LNCAP (cell line): ENCODE results near the gene BLM.

ENCODE experiments used
- TF ChIP-seq, protein P1 (sequence below): fragments of 450-650 bp; IDR thresholded peaks from 2 replicates; pipeline ENCODE4 v1.5.1; 2017; ENCODE audit warnings: mild to moderate bottlenecking

The BLM gene

DNA sequence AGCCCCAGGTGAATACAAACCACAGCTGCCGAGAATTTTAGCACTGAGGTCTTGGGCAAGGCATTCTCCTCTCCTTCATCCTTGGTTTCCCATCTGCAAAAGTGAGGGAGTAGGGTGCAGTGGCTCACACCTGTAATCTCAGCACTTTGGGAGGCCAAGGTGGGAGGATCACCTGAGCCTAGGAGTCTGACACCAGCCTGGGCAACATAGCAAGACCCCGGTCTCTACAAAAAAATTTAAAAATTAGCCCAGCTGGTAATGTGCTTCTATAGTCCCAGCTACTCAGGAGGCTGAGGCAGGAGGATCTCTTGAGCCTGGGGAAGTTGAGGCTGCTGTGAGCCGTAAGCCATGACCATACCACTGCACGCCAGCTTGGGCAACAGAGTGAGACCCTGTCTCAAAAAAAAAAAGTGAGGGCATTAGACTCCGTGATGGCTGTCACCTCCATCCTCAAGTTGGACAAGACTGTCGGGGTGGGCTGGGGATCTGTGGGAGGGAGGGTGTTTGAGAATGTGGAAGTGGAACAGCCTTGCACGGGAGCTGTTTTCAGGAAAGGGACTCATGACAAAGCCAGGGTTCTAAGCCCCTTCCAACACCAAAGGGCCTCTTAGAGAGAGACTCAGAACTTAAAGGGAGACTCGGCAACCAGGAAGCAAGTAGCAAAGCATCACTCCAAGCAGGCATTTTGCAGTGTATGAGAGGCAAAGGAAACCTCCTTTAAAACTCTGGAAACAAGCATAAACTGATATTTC lies 105.2 kb downstream of the BLM start:
- TF ChIP-seq, protein P1, sequence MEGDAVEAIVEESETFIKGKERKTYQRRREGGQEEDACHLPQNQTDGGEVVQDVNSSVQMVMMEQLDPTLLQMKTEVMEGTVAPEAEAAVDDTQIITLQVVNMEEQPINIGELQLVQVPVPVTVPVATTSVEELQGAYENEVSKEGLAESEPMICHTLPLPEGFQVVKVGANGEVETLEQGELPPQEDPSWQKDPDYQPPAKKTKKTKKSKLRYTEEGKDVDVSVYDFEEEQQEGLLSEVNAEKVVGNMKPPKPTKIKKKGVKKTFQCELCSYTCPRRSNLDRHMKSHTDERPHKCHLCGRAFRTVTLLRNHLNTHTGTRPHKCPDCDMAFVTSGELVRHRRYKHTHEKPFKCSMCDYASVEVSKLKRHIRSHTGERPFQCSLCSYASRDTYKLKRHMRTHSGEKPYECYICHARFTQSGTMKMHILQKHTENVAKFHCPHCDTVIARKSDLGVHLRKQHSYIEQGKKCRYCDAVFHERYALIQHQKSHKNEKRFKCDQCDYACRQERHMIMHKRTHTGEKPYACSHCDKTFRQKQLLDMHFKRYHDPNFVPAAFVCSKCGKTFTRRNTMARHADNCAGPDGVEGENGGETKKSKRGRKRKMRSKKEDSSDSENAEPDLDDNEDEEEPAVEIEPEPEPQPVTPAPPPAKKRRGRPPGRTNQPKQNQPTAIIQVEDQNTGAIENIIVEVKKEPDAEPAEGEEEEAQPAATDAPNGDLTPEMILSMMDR: no peak

GRCh38 chr15:90823455-90823974 lies 106.4 kb downstream of the BLM start:
- TF ChIP-seq, protein P1: no peak

DNA sequence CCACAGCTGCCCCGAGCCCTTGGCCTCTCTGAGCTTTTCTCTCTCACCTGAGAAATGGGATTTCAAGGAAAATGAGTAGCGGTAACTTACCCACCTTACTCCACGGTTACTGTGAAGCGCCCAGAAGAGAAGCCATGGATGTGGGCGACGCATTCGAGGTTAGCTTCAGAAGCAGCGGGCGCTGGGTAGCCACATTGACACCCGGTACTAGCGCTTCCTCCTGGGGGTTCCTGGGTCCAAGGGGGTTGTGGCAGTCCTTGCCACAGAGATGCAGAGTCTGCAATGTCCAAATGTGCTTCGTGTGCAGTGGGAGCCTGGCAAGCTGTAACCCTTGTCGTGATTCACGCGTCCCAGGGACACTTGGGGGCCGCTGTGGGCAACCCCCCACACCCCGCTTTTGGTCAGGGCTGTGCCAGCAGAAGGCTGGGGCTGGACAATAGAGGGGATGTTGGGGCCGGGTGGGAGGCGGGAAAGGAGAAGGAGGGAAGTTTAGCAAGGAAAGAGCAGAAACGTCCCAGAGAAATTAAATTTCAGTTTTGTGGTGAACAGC lies 109.8 kb downstream of the BLM start:
- TF ChIP-seq, protein P1: no peak

DNA sequence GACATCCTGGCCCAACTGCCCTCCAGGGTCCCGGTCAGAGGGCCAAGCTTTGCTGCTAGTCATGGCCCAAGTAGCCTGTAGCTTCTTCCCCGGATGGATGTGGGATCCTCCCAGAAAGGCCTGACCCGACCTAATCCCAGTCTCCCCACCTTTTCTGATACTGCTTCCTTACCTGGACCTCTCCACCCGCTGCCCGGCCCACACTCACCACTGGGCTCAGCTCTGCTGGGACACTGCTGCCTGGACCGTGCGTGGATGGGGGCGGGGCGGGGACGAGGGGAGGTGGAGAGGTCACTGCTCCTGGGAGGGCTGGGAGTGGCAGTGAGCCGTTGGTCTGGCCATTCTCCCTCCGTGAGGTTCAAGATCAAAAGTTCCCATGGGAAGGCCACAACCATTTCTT lies 111.0 kb downstream of the BLM start:
- TF ChIP-seq, protein P1: no peak

DNA sequence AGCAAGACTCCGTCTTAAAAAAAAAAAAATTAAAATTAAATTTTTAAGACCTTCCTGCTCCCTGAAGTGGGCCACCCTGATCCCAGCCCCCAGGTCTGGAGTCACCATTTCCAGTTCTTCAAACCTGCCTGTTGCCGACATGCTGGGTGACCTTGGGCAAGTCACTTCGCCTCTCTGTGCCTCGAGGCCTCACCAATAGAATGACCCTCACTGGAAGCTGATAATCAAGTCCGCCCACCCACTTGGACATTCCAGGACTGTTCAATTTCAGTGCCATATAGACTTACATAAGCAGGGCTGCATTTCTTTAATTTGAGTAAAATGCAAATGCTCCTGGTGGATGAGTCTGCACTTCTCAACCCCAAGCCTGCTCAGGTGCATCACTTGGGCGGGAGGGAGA lies 112.0 kb downstream of the BLM start:
- TF ChIP-seq, protein P1: no peak

GRCh38 chr15:90829942-90830440 lies 112.8 kb downstream of the BLM start:
- TF ChIP-seq, protein P1: no peak

DNA sequence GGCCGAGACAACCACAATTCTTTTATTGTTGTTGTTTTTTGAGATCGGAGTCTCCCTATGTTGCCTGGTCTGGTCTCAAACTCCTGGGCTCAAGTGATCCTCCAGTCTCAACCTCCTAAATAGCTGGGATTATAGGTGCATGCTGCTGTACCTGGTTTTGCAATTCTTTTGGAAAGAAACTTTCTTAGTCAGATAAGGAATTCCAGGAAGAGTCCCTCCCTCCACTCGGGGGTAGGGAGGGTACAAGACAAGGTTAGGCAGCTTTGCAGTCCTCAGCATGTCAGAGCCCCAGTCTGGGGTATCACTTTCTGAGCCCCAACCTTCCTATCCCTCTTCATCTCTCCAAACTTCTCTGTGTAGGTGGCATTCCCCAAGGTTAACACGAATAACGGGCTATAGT lies 117.5 kb downstream of the BLM start:
- TF ChIP-seq, protein P1: no peak
